Measurements from ENCODE around the gene RIC8B.

RIC8B gene

GRCh38 chr12:106868982-106869700 is 94.7 kb downstream of the RIC8B start:
- no peak for DNase-seq (ENCODE audit: low spot score)
- in situ Hi-C loops (cut with MboI; ENCODE audit: low pct_unique_long_range_greater_than_20kb, low sequenced_read_pairs, unreplicated experiment), result no loop called here
- TF ChIP-seq CTCF (IDR thresholded peaks at IDR 0.05; ENCODE audit: extremely low read depth, insufficient read depth, missing control alignments), result no peak

GRCh38 chr12:106870116-106870515 is 95.6 kb downstream of the RIC8B start:
- in situ Hi-C loops (cut with MboI; ENCODE audit: low pct_unique_long_range_greater_than_20kb, low sequenced_read_pairs, unreplicated experiment), result no loop called here
- TF ChIP-seq CTCF (IDR thresholded peaks at IDR 0.05; ENCODE audit: extremely low read depth, insufficient read depth, missing control alignments), result no peak
- no peak for DNase-seq (ENCODE audit: low spot score)

- TF ChIP-seq CTCF (IDR thresholded peaks at IDR 0.05; ENCODE audit: extremely low read depth, insufficient read depth, missing control alignments), result no peak
- no peak for DNase-seq (ENCODE audit: low spot score)
- in situ Hi-C loops (cut with MboI; ENCODE audit: low pct_unique_long_range_greater_than_20kb, low sequenced_read_pairs, unreplicated experiment), result no loop called here
Observed at GRCh38 chr12:106871477-106871876, 97.0 kb downstream of the RIC8B start.

- TF ChIP-seq CTCF (IDR thresholded peaks at IDR 0.05; ENCODE audit: extremely low read depth, insufficient read depth, missing control alignments), result no peak
- in situ Hi-C loops (cut with MboI; ENCODE audit: low pct_unique_long_range_greater_than_20kb, low sequenced_read_pairs, unreplicated experiment), result no loop called here
- no peak for DNase-seq (ENCODE audit: low spot score)
Observed at GRCh38 chr12:106873983-106874382, 99.5 kb downstream of the RIC8B start.

GRCh38 chr12:106878804-106879203 is 104.3 kb downstream of the RIC8B start:
- TF ChIP-seq CTCF (IDR thresholded peaks at IDR 0.05; ENCODE audit: extremely low read depth, insufficient read depth, missing control alignments), result no peak
- DNase-seq (ENCODE audit: low spot score), result no peak
- in situ Hi-C loops (cut with MboI; ENCODE audit: low pct_unique_long_range_greater_than_20kb, low sequenced_read_pairs, unreplicated experiment), result no loop called here

DNA sequence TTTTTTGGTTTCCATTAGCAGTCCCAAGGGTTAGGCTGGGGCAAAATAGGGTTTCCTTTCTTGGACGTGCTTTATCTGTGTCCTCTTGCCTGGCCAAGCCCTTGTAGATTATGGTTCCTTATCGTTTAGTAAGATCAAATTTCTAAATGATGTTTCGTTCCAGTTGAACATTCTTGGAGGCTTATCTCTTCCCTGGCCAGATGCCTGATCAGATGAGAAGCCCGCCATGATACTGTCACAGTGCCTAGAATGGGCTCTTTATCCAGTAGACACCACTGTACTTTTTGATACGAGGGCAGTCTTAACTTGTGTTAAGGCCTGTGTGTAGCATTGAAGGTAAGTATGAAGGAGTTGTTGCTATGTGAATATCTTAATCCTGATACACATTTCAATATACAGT is 105.1 kb downstream of the RIC8B start:
- no peak for TF ChIP-seq CTCF (IDR thresholded peaks at IDR 0.05; ENCODE audit: extremely low read depth, insufficient read depth, missing control alignments)
- in situ Hi-C loops (cut with MboI; ENCODE audit: low pct_unique_long_range_greater_than_20kb, low sequenced_read_pairs, unreplicated experiment), result no loop called here
- DNase-seq (ENCODE audit: low spot score), result no peak

All from GM13977 (cell line).